ENCODE measurements around the gene GIMD1.
"Not testable (repeated sequence)": the region's sequence is repeated elsewhere in the genome, so short reads cannot be mapped to it uniquely, and the experiment has no call there.

Gene GIMD1

GRCh38 chr4:106351016-106351415 is 17.6 kb downstream of the GIMD1 start:
- no peak for DNase-seq (ENCODE audit: low spot score)

GRCh38 chr4:106347167-106347566 is 21.4 kb downstream of the GIMD1 start:
- no peak for DNase-seq (ENCODE audit: low spot score)

- peak; percentile 20 for DNase-seq (ENCODE audit: low spot score)
These were observed 24.0 kb downstream of the GIMD1 start for GRCh38 chr4:106344647-106344970.

- no peak for DNase-seq (ENCODE audit: low spot score)
These were observed 24.5 kb downstream of the GIMD1 start for GRCh38 chr4:106343865-106344646.

GRCh38 chr4:106340774-106341173 is 27.8 kb downstream of the GIMD1 start:
- no peak for DNase-seq (ENCODE audit: low spot score)

GRCh38 chr4:106339431-106339830 is 29.1 kb downstream of the GIMD1 start:
- DNase-seq (ENCODE audit: low spot score), result no peak

- DNase-seq (ENCODE audit: low spot score), result no peak
These were observed 29.9 kb downstream of the GIMD1 start for GRCh38 chr4:106338671-106339070.

- DNase-seq (ENCODE audit: low spot score), result no peak
These were observed 30.7 kb downstream of the GIMD1 start for GRCh38 chr4:106337916-106338315.

GRCh38 chr4:106336618-106337017 is 32.0 kb downstream of the GIMD1 start:
- peak; percentile 34 for DNase-seq (ENCODE audit: low spot score)

GRCh38 chr4:106334741-106335470 is 33.7 kb downstream of the GIMD1 start:
- DNase-seq (ENCODE audit: low spot score), result no peak

- DNase-seq (ENCODE audit: low spot score), result no peak
These were observed 35.4 kb downstream of the GIMD1 start for GRCh38 chr4:106333186-106333585.

GRCh38 chr4:106329041-106329618 is 39.4 kb downstream of the GIMD1 start:
- peak; percentile 55 for DNase-seq (ENCODE audit: low spot score)

- DNase-seq (ENCODE audit: low spot score), result peak; percentile 30
These were observed 42.8 kb downstream of the GIMD1 start for GRCh38 chr4:106325800-106326199.

GRCh38 chr4:106323119-106323518 is 45.5 kb downstream of the GIMD1 start:
- DNase-seq (ENCODE audit: low spot score), result no peak

GRCh38 chr4:106321814-106322213 is 46.8 kb downstream of the GIMD1 start:
- DNase-seq (ENCODE audit: low spot score), result not testable (repeated sequence)

GRCh38 chr4:106321168-106321567 is 47.4 kb downstream of the GIMD1 start:
- DNase-seq (ENCODE audit: low spot score), result not testable (repeated sequence)

- DNase-seq (ENCODE audit: low spot score), result no peak
These were observed 48.3 kb downstream of the GIMD1 start for GRCh38 chr4:106320235-106320634.

GRCh38 chr4:106318511-106318910 is 50.1 kb downstream of the GIMD1 start:
- no peak for DNase-seq (ENCODE audit: low spot score)

GRCh38 chr4:106317815-106318214 is 50.8 kb downstream of the GIMD1 start:
- no peak for DNase-seq (ENCODE audit: low spot score)

GRCh38 chr4:106316773-106317409 is 51.7 kb downstream of the GIMD1 start:
- peak; percentile 9 for DNase-seq (ENCODE audit: low spot score)

GRCh38 chr4:106315968-106316772 is 52.4 kb downstream of the GIMD1 start, which contains the start of the genes AIMP1 and TBCK:
AIMP1 (plus strand) TSS chr4:106316550; CDS start chr4:106325010, 8,460 bp downstream.
TBCK (minus strand) TSS chr4:106316209; CDS start chr4:106308960, 7,249 bp downstream.
- peak; percentile 92 for DNase-seq (ENCODE audit: low spot score)

Data from kidney tubule cell (primary cell).